H1 (cell line): ENCODE measurements around the gene KATNBL1. TPM values are rescaled to one million over a fixed set of nuclear protein-coding genes. Genes with fewer than 3 reads are reported as not detected.
A peak's percentile ranks its signal among the peaks of the same experiment; 100 is the strongest.

Experiments used
- CHD7 ChIP-seq: fragments of 300-600 bp; sonication (generic); IDR thresholded peaks from 2 replicates; pipeline ENCODE4 v1.7.1; 2012; ENCODE audit warnings: low read length, moderate library complexity, mild to moderate bottlenecking, inconsistent platforms; ENCODE audit not compliant: insufficient replicate concordance
- FOSL1 ChIP-seq: IDR thresholded peaks from 2 replicates; pipeline ENCODE4 v1.6.1; 2011; ENCODE audit warnings: mild to moderate bottlenecking, low read depth, low read length, moderate library complexity; ENCODE audit not compliant: insufficient read depth
- HDAC2 ChIP-seq, 2 experiments: fragments of 300-600 bp in 1 of 2; sonication (generic) in 1 of 2; IDR thresholded peaks; 2 replicates each; pipeline ENCODE4 v1.6.1; 2011 to 2012; ENCODE audit warnings: low read depth in 2 of 2, low read length in 2 of 2, mild to moderate bottlenecking in 2 of 2, moderate library complexity in 2 of 2, borderline replicate concordance in 1 of 2, inconsistent platforms in 1 of 2
- POLR2AphosphoS5 ChIP-seq: IDR thresholded peaks from 2 replicates; pipeline ENCODE4 v1.6.1; 2011; ENCODE audit warnings: low read depth, low read length
- SAP30 ChIP-seq: fragments of 300-600 bp; sonication (generic); IDR thresholded peaks from 2 replicates; pipeline ENCODE4 v1.7.1; 2012; ENCODE audit warnings: low read length, moderate library complexity, mild to moderate bottlenecking, inconsistent platforms; ENCODE audit not compliant: insufficient read depth, insufficient replicate concordance
- polyA plus RNA-seq, 7 experiments: library from polyadenylated mRNA; depleted of rRNA in 3 of 7; stranded (reverse) in 5 of 7; unstranded in 2 of 7; fragments of >200 nt in 5 of 7; fragments of 200-250 nt in 2 of 7; gene quantifications; 1 replicate in 5 of 7; 2 replicates in 1 of 7; 4 replicates in 1 of 7; pipeline versions ENCODE4 v1.2.1 to v1.2.3, GENCODE V29; 2011 to 2013; ENCODE audit warnings: missing spikeins in 2 of 7, mixed read lengths in 2 of 7
- total RNA-seq: library from RNA; stranded (reverse); fragmentation: NEBNext Ultra II Directional; extraction: Animal tissue kit (Norgen Biotek cat#: 25700); gene quantifications from 2 replicates; pipeline ENCODE4 v1.2.1, GENCODE V29; 2021

The KATNBL1 gene
- total and polyA plus RNA-seq, 2 of the 8 experiments (the other 6 are each of a cell fraction or from before 2014, with no cell fraction given): 14.2 to 51.4 TPM

GRCh38 chr15:34223904-34224596 is 14.2 kb upstream of the KATNBL1 start (continued):
- TF ChIP-seq CHD7: no peak
- no peak for TF ChIP-seq FOSL1
- no peak for TF ChIP-seq HDAC2 (IDR thresholded peaks at IDR 0.05; ENCODE audit: borderline replicate concordance in 1 of 2, low read depth in 2 of 2, low read length in 2 of 2)
- TF ChIP-seq POLR2AphosphoS5: peak; percentile 58; the same call in 1 of the 2 replicates
- TF ChIP-seq SAP30: no peak
